Thymus (tissue), 11 donors: ENCODE data around the gene BLZF1. TPM values are rescaled to one million over a fixed set of nuclear protein-coding genes. Genes with fewer than 3 reads are reported as not detected.

ENCODE experiments used
- DNase-seq, 9 donors: peaks; one replicate each; pipeline ENCODE4 v3.0.0-alpha.2; 2013; ENCODE audit warnings: low spot score in 9 of 9, low read depth in 6 of 9, missing footprints in 1 of 9
- H3K27ac ChIP-seq, 2 donors: one replicate each; pipeline ENCODE4 v1.5.1; 2013; ENCODE audit warnings: control low read depth in 1 of 2, low read depth in 1 of 2, low read length in 1 of 2, mild to moderate bottlenecking in 1 of 2, moderate library complexity in 1 of 2
- H3K27me3 ChIP-seq, 2 donors: one replicate each; pipeline ENCODE4 v1.5.1; 2013; ENCODE audit warnings: low read length in 1 of 2; ENCODE audit not compliant: control insufficient read depth in 2 of 2, insufficient read depth in 1 of 2
- H3K36me3 ChIP-seq, 2 donors: one replicate each; pipeline ENCODE4 v1.5.1; 2013; ENCODE audit warnings: low read length in 1 of 2, mild to moderate bottlenecking in 1 of 2, moderate library complexity in 1 of 2; ENCODE audit not compliant: control insufficient read depth in 2 of 2, insufficient read depth in 2 of 2
- H3K4me1 ChIP-seq, 2 donors: one replicate each; pipeline ENCODE4 v1.5.1; 2013; ENCODE audit warnings: low read length in 2 of 2; ENCODE audit not compliant: control insufficient read depth in 2 of 2, insufficient read depth in 2 of 2
- H3K4me3 ChIP-seq, 2 donors: one replicate each; pipeline ENCODE4 v1.5.1; 2013; ENCODE audit warnings: low read length in 2 of 2, control low read depth in 1 of 2, mild to moderate bottlenecking in 1 of 2
- H3K9me3 ChIP-seq, 2 donors: one replicate each; pipeline ENCODE4 v1.5.1; 2013; ENCODE audit warnings: low read length in 1 of 2, mild to moderate bottlenecking in 1 of 2; ENCODE audit not compliant: control insufficient read depth in 2 of 2, insufficient read depth in 1 of 2
- WGBS: extraction: QIAGEN DNeasy Blood & Tissue Kit; methylation state at CpG from one replicate; pipeline ENCODE4 v1.1.7; 2013; 5-methylcytosine and 5-hydroxymethylcytosine counted together
- polyA plus RNA-seq: library from polyadenylated mRNA; stranded (reverse); fragments of 200-250 nt; gene quantifications from one replicate; pipeline ENCODE4 v1.2.3, GENCODE V29; 2013
- total RNA-seq: library from RNA; stranded (reverse); fragments of 120-200 nt; gene quantifications from one replicate; pipeline ENCODE4 v1.2.4, GENCODE V29; 2013
- donor health status: healthy.

Gene BLZF1
- total and polyA plus RNA-seq, 2 donors: 16.8 to 24.7 TPM

- Histone ChIP-seq H3K9me3 (peaks cover 0 to 5% of the 10 kb centered on the region in 2 donors), H3K4me3 (no peak overlapping the region), H3K36me3 (no peaks in the 10 kb centered on the region), H3K27ac (no peak overlapping the region), H3K27me3 (no peaks in the 10 kb centered on the region), H3K4me1 (no peaks in the 10 kb centered on the region)
- 98% methylated on average over 1 of the region's 1 CpG for WGBS
- no peak for DNase-seq
These were observed 22.5 kb upstream of the BLZF1 start for GRCh38 chr1:169345511-169345910.

- Histone ChIP-seq H3K4me3 (no peak overlapping the region), H3K36me3 (no peaks in the 10 kb centered on the region), H3K27me3 (no peaks in the 10 kb centered on the region), H3K27ac (no peak overlapping the region), H3K4me1 (no peaks in the 10 kb centered on the region), H3K9me3 (peaks cover 0 to 5% of the 10 kb centered on the region in 2 donors)
- no peak for DNase-seq
- WGBS: 97% methylated on average over 3 of the region's 3 CpGs
These were observed 21.9 kb upstream of the BLZF1 start for GRCh38 chr1:169346036-169346589.

GRCh38 chr1:169347688-169348382 is 20.2 kb upstream of the BLZF1 start:
- H3K36me3 ChIP-seq: no peaks in the 10 kb centered on the region
- no peaks in the 10 kb centered on the region for H3K4me1 ChIP-seq
- WGBS: 95% methylated on average over 2 of the region's 2 CpGs

GRCh38 chr1:169348383-169349036 is 19.5 kb upstream of the BLZF1 start:
- Histone ChIP-seq H3K27me3 (no peaks in the 10 kb centered on the region), H3K4me3 (no peak overlapping the region), H3K36me3 (no peaks in the 10 kb centered on the region), H3K9me3 (no peaks in the 10 kb centered on the region), H3K4me1 (no peaks in the 10 kb centered on the region), H3K27ac (no peak overlapping the region)
- peak in 6 of 9 donors; percentile 28 to 71 (median 58) for DNase-seq
- WGBS: 69% methylated on average over 5 of the region's 5 CpGs

More at GRCh38 chr1:169347688-169348382, 20.2 kb upstream of the BLZF1 start:
- H3K27ac ChIP-seq: no peak overlapping the region
- no peaks in the 10 kb centered on the region for H3K27me3 ChIP-seq
- H3K9me3 ChIP-seq: no peaks in the 10 kb centered on the region
- DNase-seq: no peak
- no peak overlapping the region for H3K4me3 ChIP-seq

- Histone ChIP-seq H3K27ac (no peak overlapping the region), H3K4me3 (no peak overlapping the region), H3K36me3 (no peaks in the 10 kb centered on the region), H3K4me1 (no peaks in the 10 kb centered on the region), H3K9me3 (no peaks in the 10 kb centered on the region), H3K27me3 (no peaks in the 10 kb centered on the region)
- no peak for DNase-seq
- WGBS: 98% methylated on average over 1 of the region's 1 CpG
These were observed 7.6 kb upstream of the BLZF1 start for GRCh38 chr1:169360415-169360814.

- Histone ChIP-seq H3K4me1 (no peaks in the 10 kb centered on the region), H3K27me3 (no peaks in the 10 kb centered on the region), H3K4me3 (no peak overlapping the region), H3K9me3 (no peaks in the 10 kb centered on the region), H3K36me3 (no peaks in the 10 kb centered on the region), H3K27ac (no peak overlapping the region)
- 96% methylated on average over 7 of the region's 7 CpGs for WGBS
- no peak for DNase-seq
These were observed 6.7 kb upstream of the BLZF1 start for GRCh38 chr1:169361281-169361680.

- Histone ChIP-seq H3K4me1 (peaks cover 0 to 6% of the 10 kb centered on the region in 2 donors), H3K4me3 (no peak overlapping the region), H3K9me3 (no peaks in the 10 kb centered on the region), H3K27ac (no peak overlapping the region), H3K27me3 (no peaks in the 10 kb centered on the region), H3K36me3 (no peaks in the 10 kb centered on the region)
- DNase-seq: no peak
- WGBS: 91% methylated on average over 5 of the region's 5 CpGs
These were observed 4.8 kb upstream of the BLZF1 start for GRCh38 chr1:169363046-169363730.

GRCh38 chr1:169364948-169365347 is 3.0 kb upstream of the BLZF1 start:
- no peaks in the 10 kb centered on the region for H3K27me3 ChIP-seq

More at GRCh38 chr1:169364948-169365347, 3.0 kb upstream of the BLZF1 start:
- Histone ChIP-seq H3K27ac (no peak overlapping the region), H3K4me1 (peaks cover 0 to 6% of the 10 kb centered on the region in 2 donors), H3K9me3 (no peaks in the 10 kb centered on the region), H3K4me3 (no peak overlapping the region), H3K36me3 (peaks cover 0 to 3% of the 10 kb centered on the region in 2 donors)
- DNase-seq: no peak
- WGBS: over 99% methylated on average over 2 of the region's 2 CpGs
